ENCODE measurements around the gene ADCY4. TPM values are rescaled to one million over a fixed set of nuclear protein-coding genes. Genes with fewer than 3 reads are reported as not detected.

ADCY4 gene
- total and polyA plus RNA-seq, 2 of the 8 experiments (the other 6 are each of a cell fraction or from before 2014, with no cell fraction given) = 0.27 to 0.35 TPM

DNA sequence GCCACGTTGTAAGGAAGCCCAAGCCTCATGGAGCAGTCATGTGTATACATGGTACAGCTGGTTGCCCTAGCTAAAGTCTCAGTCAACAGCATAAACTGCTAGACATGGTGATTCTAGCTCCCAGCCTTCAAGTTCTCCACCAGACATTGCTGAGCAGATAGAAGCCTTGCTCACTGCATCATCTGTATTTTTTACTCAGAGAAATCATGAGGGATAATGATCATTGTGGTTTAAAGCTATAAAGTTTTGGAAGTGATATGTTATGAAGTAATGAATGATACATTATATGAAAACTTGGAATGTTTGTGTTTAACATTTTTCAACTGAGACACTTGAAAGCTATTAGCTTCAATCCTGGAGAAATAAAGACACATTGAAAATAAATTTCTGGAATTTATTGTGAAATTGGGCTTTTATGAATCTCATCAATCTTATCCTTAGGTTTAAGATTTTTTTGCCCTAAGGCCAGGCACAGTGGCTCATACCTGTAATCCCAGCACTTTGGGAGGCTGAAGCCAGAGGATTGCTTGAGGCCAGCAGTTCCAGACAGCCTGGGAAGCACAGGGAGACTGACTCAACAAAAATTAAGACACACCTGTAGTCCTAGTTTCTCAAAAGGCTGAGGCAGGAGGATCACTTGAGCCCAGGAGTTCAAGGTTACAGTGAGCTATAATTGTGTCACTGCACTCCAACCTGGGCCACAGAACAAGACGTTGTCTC lies 27.5 kb upstream of the ADCY4 start (continued):
- no peak for TF ChIP-seq RNF2 (IDR thresholded peaks at IDR 0.05; ENCODE audit: borderline replicate concordance, low read depth, low read length, missing control alignments, poor library complexity, severe bottlenecking)
- no peak for TF ChIP-seq YY1 (IDR thresholded peaks at IDR 0.05; ENCODE audit: low read depth, low read length)
- TF ChIP-seq FOSL1 (IDR thresholded peaks at IDR 0.05; ENCODE audit: insufficient read depth, low read depth, low read length) = no peak
- TF ChIP-seq HDAC6 (IDR thresholded peaks at IDR 0.05; ENCODE audit: low read depth, low read length) = no peak
